ENCODE measurements around the gene NTM. TPM values are rescaled to one million over a fixed set of nuclear protein-coding genes. Genes with fewer than 3 reads are reported as not detected.

The NTM gene
- total and polyA plus RNA-seq, 2 donors (not counting 3 experiments of a cell fraction or from before 2014, with no cell fraction given) = 1.00 to 1.1 TPM

GRCh38 chr11:132311703-132312102 is 941.3 kb downstream of the NTM start:
- Histone ChIP-seq H3K9ac (replicated peaks; ENCODE audit: extremely low read depth, insufficient read depth, low read length) (no peak overlapping the region), H3K36me3 (ENCODE audit: control insufficient read depth in 2 of 2, extremely low read depth in 1 of 2, insufficient read depth in 2 of 2, low read length in 2 of 2) (no peaks in the 10 kb centered on the region), H3K27me3 (ENCODE audit: control insufficient read depth in 2 of 2, insufficient read depth in 2 of 2, low read length in 2 of 2) (no peaks in the 10 kb centered on the region), H3K4me2 (ENCODE audit: insufficient read depth, low read length) (no peak overlapping the region), H4K20me1 (replicated peaks; ENCODE audit: control insufficient read depth, extremely low read depth, insufficient read depth, low read length) (no peaks in the 10 kb centered on the region), H2AFZ (ENCODE audit: low read depth, low read length) (no peak overlapping the region), H3K9me3 (replicated peaks; ENCODE audit: control insufficient read depth, insufficient read depth, low read length) (no peaks in the 10 kb centered on the region), H3K4me1 (ENCODE audit: control insufficient read depth, extremely low read depth, insufficient read depth, low read length) (peaks cover 3% of the 10 kb centered on the region), H3K79me2 (ENCODE audit: control insufficient read depth, insufficient read depth, low read length) (no peaks in the 10 kb centered on the region), H3K27ac (ENCODE audit: insufficient read depth, low read depth, low read length) (no peak overlapping the region), H3K9me1 (replicated peaks; ENCODE audit: control insufficient read depth, extremely low read depth, insufficient read depth, low read length) (no peaks in the 10 kb centered on the region), H3K4me3 (replicated peaks in 1 of 3; ENCODE audit: insufficient read depth in 1 of 3, low read depth in 1 of 3, low read length in 3 of 3) (no peak overlapping the region)
- FAIRE-seq (no peak), DNase-seq (ENCODE audit: low read depth, low spot score) (no peak)
- intact Hi-C loops (cut with micrococcal nuclease) = loop anchor here (2.0 kb wide), 1 partner anchor 33 kb away; no protein-coding TSS in a partner anchor
- CTCF ChIA-PET = no interaction called here
- POLR2A ChIA-PET = no interaction called here
- dilution Hi-C loops (cut with MboI; ENCODE audit: extremely low pct_ligation_motif_present, low sequenced_read_pairs) = no loop called here
- no TSS peak for BruUV-seq (replicated peaks)
- no peak for TF ChIP-seq POLR2A (IDR thresholded peaks at IDR 0.05; ENCODE audit: low read depth, low read length)
- TF ChIP-seq CTCF (IDR thresholded peaks at IDR 0.05; ENCODE audit: extremely low read depth in 1 of 2, insufficient read depth in 1 of 2, low read depth in 1 of 2, low read length in 2 of 2) = no peak
- TF ChIP-seq JUN (IDR thresholded peaks at IDR 0.05; ENCODE audit: borderline replicate concordance, insufficient read depth, insufficient read length, low read depth) = no peak
- TF ChIP-seq FOS (IDR thresholded peaks at IDR 0.05; ENCODE audit: borderline replicate concordance, insufficient read depth, low read length) = no peak
- no peak for TF ChIP-seq MYC (IDR thresholded peaks at IDR 0.05; ENCODE audit: low read depth, low read length)

- Histone ChIP-seq H3K4me3 (replicated peaks in 1 of 3; ENCODE audit: insufficient read depth in 1 of 3, low read depth in 1 of 3, low read length in 3 of 3) (no peak overlapping the region), H3K27me3 (ENCODE audit: control insufficient read depth in 2 of 2, insufficient read depth in 2 of 2, low read length in 2 of 2) (no peaks in the 10 kb centered on the region), H3K9me3 (replicated peaks; ENCODE audit: control insufficient read depth, insufficient read depth, low read length) (no peaks in the 10 kb centered on the region), H3K79me2 (ENCODE audit: control insufficient read depth, insufficient read depth, low read length) (no peaks in the 10 kb centered on the region), H3K4me1 (ENCODE audit: control insufficient read depth, extremely low read depth, insufficient read depth, low read length) (peaks cover 3% of the 10 kb centered on the region), H3K4me2 (ENCODE audit: insufficient read depth, low read length) (no peak overlapping the region), H3K27ac (ENCODE audit: insufficient read depth, low read depth, low read length) (no peak overlapping the region), H3K36me3 (ENCODE audit: control insufficient read depth in 2 of 2, extremely low read depth in 1 of 2, insufficient read depth in 2 of 2, low read length in 2 of 2) (no peaks in the 10 kb centered on the region), H4K20me1 (replicated peaks; ENCODE audit: control insufficient read depth, extremely low read depth, insufficient read depth, low read length) (no peaks in the 10 kb centered on the region), H3K9me1 (replicated peaks; ENCODE audit: control insufficient read depth, extremely low read depth, insufficient read depth, low read length) (no peaks in the 10 kb centered on the region), H3K9ac (replicated peaks; ENCODE audit: extremely low read depth, insufficient read depth, low read length) (no peak overlapping the region), H2AFZ (ENCODE audit: low read depth, low read length) (no peak overlapping the region)
- CTCF ChIA-PET = no interaction called here
- FAIRE-seq = no peak
- TF ChIP-seq CTCF (IDR thresholded peaks at IDR 0.05; ENCODE audit: extremely low read depth in 1 of 2, insufficient read depth in 1 of 2, low read depth in 1 of 2, low read length in 2 of 2) = no peak
- no peak for TF ChIP-seq POLR2AphosphoS5 (IDR thresholded peaks at IDR 0.05; ENCODE audit: insufficient read depth, low read depth, low read length)
- peak; percentile 26 for TF ChIP-seq FOS (IDR thresholded peaks at IDR 0.05; ENCODE audit: borderline replicate concordance, insufficient read depth, low read length)
- TF ChIP-seq, protein P1, sequence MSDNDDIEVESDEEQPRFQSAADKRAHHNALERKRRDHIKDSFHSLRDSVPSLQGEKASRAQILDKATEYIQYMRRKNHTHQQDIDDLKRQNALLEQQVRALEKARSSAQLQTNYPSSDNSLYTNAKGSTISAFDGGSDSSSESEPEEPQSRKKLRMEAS (IDR thresholded peaks at IDR 0.05; ENCODE audit: insufficient read depth, insufficient read length) = no peak
- no TSS peak for BruUV-seq (replicated peaks)
- intact Hi-C loops (cut with micrococcal nuclease) (loop anchor here (2.0 kb wide), 1 partner anchor 33 kb away; no protein-coding TSS in a partner anchor), dilution Hi-C loops (cut with MboI; ENCODE audit: extremely low pct_ligation_motif_present, low sequenced_read_pairs) (no loop called here)
- DNase-seq (ENCODE audit: low read depth, low spot score) = no peak
- POLR2A ChIA-PET = no interaction called here
Measured at GRCh38 chr11:132312161-132312560, 941.7 kb downstream of the NTM start.

All from endothelial cell of umbilical vein (primary cell).